ENCODE data around the gene ENC1. TPM values are rescaled to one million over a fixed set of nuclear protein-coding genes. Genes with fewer than 3 reads are reported as not detected.

ENC1 gene
- total and polyA plus RNA-seq, 10 of the 15 experiments (the other 5 are each of a cell fraction or from before 2014, with no cell fraction given) = 8.2 to 55.5 (median 32.1) TPM

GRCh38 chr5:74595143-74595925 lies 45.2 kb downstream of the ENC1 start:
- Histone ChIP-seq H3K27me3 (replicated peaks in 1 of 2; ENCODE audit: control insufficient read depth in 2 of 2, insufficient read depth in 2 of 2, low read length in 1 of 2) (0 out of 4 replicates have a peak, but pooled peaks cover 0 to 3% of the 10 kb centered on the region in 2 experiments), H3K9ac (ENCODE audit: control insufficient read depth, insufficient read depth, low read length) (no peak overlapping the region), H3K27ac (ENCODE audit: control insufficient read depth, insufficient read depth) (no peak overlapping the region), H3K79me2 (ENCODE audit: control insufficient read depth, insufficient read depth, low read length) (no peaks in the 10 kb centered on the region), H3K36me3 (ENCODE audit: control insufficient read depth in 2 of 2, insufficient read depth in 2 of 2, low read length in 1 of 2) (no peaks in the 10 kb centered on the region), H3K4me2 (ENCODE audit: control insufficient read depth, insufficient read depth) (no peak overlapping the region), H4K20me1 (ENCODE audit: control insufficient read depth, insufficient read depth) (no peaks in the 10 kb centered on the region), H2AFZ (ENCODE audit: control insufficient read depth, low read depth, low read length) (no peak overlapping the region), H3K4me1 (ENCODE audit: control insufficient read depth, insufficient read depth, low read length) (no peaks in the 10 kb centered on the region), H3K4me3 (no peak overlapping the region), H3K9me3 (replicated peaks; ENCODE audit: control insufficient read depth, insufficient read depth, low read length) (no peaks in the 10 kb centered on the region; the same call in 2 of the 3 replicates)
- intact Hi-C loops (cut with micrococcal nuclease; ENCODE audit: unreplicated experiment) = no loop called here
- FAIRE-seq = no peak
- no peak for DNase-seq (ENCODE audit: low read depth, low spot score)
- no TSS peak for BruUV-seq (replicated peaks)
- 63% methylated on average over 4 of the region's 4 CpGs for whole genome bisulfite sequencing (ENCODE audit: insufficient coverage, insufficient replicate concordance, low lambda C conversion rate, missing lambda C conversion rate)
- in situ Hi-C loops (cut with MboI) = no loop called here
- POLR2A ChIA-PET = no interaction called here
- SMC1A ChIA-PET (ENCODE audit: uncharacterized antibody, unreplicated experiment) = interaction anchor here (0.7 kb wide), 1 partner anchor 662 kb away, joined by 3 read pairs; no protein-coding TSS in a partner anchor
- RAD21 ChIA-PET (ENCODE audit: unreplicated experiment) = interaction anchor here (1.0 kb wide), 1 partner anchor 207 kb away, joined by 3 read pairs; no protein-coding TSS in a partner anchor
- CTCF ChIA-PET = no interaction called here
- ATAC-seq = no peak
- no peak for TF ChIP-seq TAF1 (IDR thresholded peaks at IDR 0.05; ENCODE audit: borderline replicate concordance, low read depth, low read length)
- TF ChIP-seq SUPT20H (IDR thresholded peaks at IDR 0.05; ENCODE audit: borderline replicate concordance, control insufficient read depth, low read depth, low read length) = no peak
- no peak for TF ChIP-seq HDAC2 (IDR thresholded peaks at IDR 0.05)
- no peak for TF ChIP-seq NR2C2 (IDR thresholded peaks at IDR 0.05; ENCODE audit: borderline replicate concordance, control insufficient read depth, insufficient read length, low read depth)
- no peak for TF ChIP-seq MLLT1 (IDR thresholded peaks at IDR 0.05)
- TF ChIP-seq NR2F1 (conservative IDR thresholded peaks at IDR 0.05) = no peak
- no peak for TF ChIP-seq USF2 (IDR thresholded peaks at IDR 0.05; ENCODE audit: borderline replicate concordance, low read depth, low read length)
- no peak for TF ChIP-seq POU2F2 (IDR thresholded peaks at IDR 0.05; ENCODE audit: borderline replicate concordance, low read depth, low read length)
- TF ChIP-seq ZBTB33 (IDR thresholded peaks at IDR 0.05) = no peak
- no peak for TF ChIP-seq ZZZ3 (IDR thresholded peaks at IDR 0.05; ENCODE audit: control insufficient read depth, insufficient read length, low read depth)
- TF ChIP-seq ELK1 (IDR thresholded peaks at IDR 0.05; ENCODE audit: low read depth, low read length) = no peak
- TF ChIP-seq E4F1 (IDR thresholded peaks at IDR 0.05; ENCODE audit: borderline replicate concordance, partially characterized antibody) = no peak

Measured in GM12878 (cell line).